Measurements from ENCODE around the gene CLDN7. TPM values are rescaled to one million over a fixed set of nuclear protein-coding genes. Genes with fewer than 3 reads are reported as not detected.

The CLDN7 gene
- total RNA-seq, 1 donor from 2014 or later = 248 TPM

- Histone ChIP-seq H3K36me3 (ENCODE audit: control insufficient read depth, insufficient read depth, low read length) (peaks cover 7% of the 10 kb centered on the region), H3K27me3 (ENCODE audit: control insufficient read depth, insufficient read depth, low read length) (no peaks in the 10 kb centered on the region), H3K4me3 (ENCODE audit: low read depth, low read length) (no peak overlapping the region)
- DNase-seq (ENCODE audit: low read depth) = no peak
- TF ChIP-seq CTCF (IDR thresholded peaks at IDR 0.05; ENCODE audit: insufficient read depth, low read length, poor library complexity, severe bottlenecking) = no peak
Observed at GRCh38 chr17:7232114-7232513, 30.2 kb downstream of the CLDN7 start.

GRCh38 chr17:7229504-7229903, 32.8 kb downstream of the CLDN7 start:
- no peak overlapping the region for H3K4me3 ChIP-seq (ENCODE audit: low read depth, low read length)
- no peak for DNase-seq (ENCODE audit: low read depth)
- peaks cover 4% of the 10 kb centered on the region for H3K36me3 ChIP-seq (ENCODE audit: control insufficient read depth, insufficient read depth, low read length)
- TF ChIP-seq CTCF (IDR thresholded peaks at IDR 0.05; ENCODE audit: insufficient read depth, low read length, poor library complexity, severe bottlenecking) = no peak
- H3K27me3 ChIP-seq (ENCODE audit: control insufficient read depth, insufficient read depth, low read length) = no peaks in the 10 kb centered on the region

- DNase-seq (ENCODE audit: low read depth) = no peak
- Histone ChIP-seq H3K4me3 (ENCODE audit: low read depth, low read length) (no peak overlapping the region), H3K27me3 (ENCODE audit: control insufficient read depth, insufficient read depth, low read length) (no peaks in the 10 kb centered on the region), H3K36me3 (ENCODE audit: control insufficient read depth, insufficient read depth, low read length) (peaks cover 4% of the 10 kb centered on the region)
- TF ChIP-seq CTCF (IDR thresholded peaks at IDR 0.05; ENCODE audit: insufficient read depth, low read length, poor library complexity, severe bottlenecking) = no peak
Observed at GRCh38 chr17:7228920-7229319, 33.4 kb downstream of the CLDN7 start.

GRCh38 chr17:7226721-7227710, 35.3 kb downstream of the CLDN7 start:
- TF ChIP-seq CTCF (IDR thresholded peaks at IDR 0.05; ENCODE audit: insufficient read depth, low read length, poor library complexity, severe bottlenecking) = no peak
- DNase-seq (ENCODE audit: low read depth) = no peak
- Histone ChIP-seq H3K36me3 (ENCODE audit: control insufficient read depth, insufficient read depth, low read length) (peaks cover 7% of the 10 kb centered on the region), H3K27me3 (ENCODE audit: control insufficient read depth, insufficient read depth, low read length) (no peaks in the 10 kb centered on the region), H3K4me3 (ENCODE audit: low read depth, low read length) (no peak overlapping the region)

- Histone ChIP-seq H3K36me3 (ENCODE audit: control insufficient read depth, insufficient read depth, low read length) (peaks cover 7% of the 10 kb centered on the region), H3K4me3 (ENCODE audit: low read depth, low read length) (no peak overlapping the region), H3K27me3 (ENCODE audit: control insufficient read depth, insufficient read depth, low read length) (no peaks in the 10 kb centered on the region)
- no peak for DNase-seq (ENCODE audit: low read depth)
- no peak for TF ChIP-seq CTCF (IDR thresholded peaks at IDR 0.05; ENCODE audit: insufficient read depth, low read length, poor library complexity, severe bottlenecking)
Observed at GRCh38 chr17:7225711-7226331, 36.5 kb downstream of the CLDN7 start.
